ENCODE results near the gene CYP4V2. TPM values are rescaled to one million over a fixed set of nuclear protein-coding genes. Genes with fewer than 3 reads are reported as not detected.

Gene CYP4V2
- total RNA-seq, 2 donors from 2014 or later, result 1.9 to 8.2 TPM

DNA sequence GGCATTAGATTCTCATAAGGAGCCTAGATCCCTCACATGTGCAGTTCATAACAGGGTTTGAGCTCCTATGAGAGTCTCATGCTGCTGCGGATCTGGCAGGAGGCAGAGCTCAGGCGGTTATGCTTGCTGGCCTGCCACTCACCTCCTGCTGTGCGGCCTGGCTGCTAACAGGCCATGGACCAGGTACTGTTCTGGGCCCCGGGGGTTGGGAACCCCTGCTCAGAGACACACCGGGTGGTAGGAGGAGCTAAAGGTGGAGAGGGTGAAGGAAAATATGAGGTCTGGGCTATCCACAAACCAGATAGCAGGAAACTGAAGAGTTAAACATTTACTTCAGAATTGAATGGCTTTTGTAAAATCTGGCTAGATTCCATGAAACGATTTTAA lies 68.7 kb downstream of the CYP4V2 start:
- H3K36me3 Mint-ChIP-seq (ENCODE audit: low read depth), result no peaks in the 10 kb centered on the region
- no peaks in the 10 kb centered on the region for H3K9me3 Mint-ChIP-seq
- H3K27ac Mint-ChIP-seq, result no peak overlapping the region
- ATAC-seq (replicated peaks), result no peak
- H3K4me3 Mint-ChIP-seq, result no peak overlapping the region
- peaks cover 9% of the 10 kb centered on the region for H3K27me3 Mint-ChIP-seq
- H3K4me1 Mint-ChIP-seq, result no peaks in the 10 kb centered on the region

Other genes with a start within 250 kb of the CYP4V2 start
- gene TLR3, start 122.4 kb upstream of the CYP4V2 start, total RNA-seq, result under 1 TPM in 1 of 2 donors, not detected in 1; 0.32 TPM
- 1 to 10 TPM in 1 of 2 donors, under 1 TPM in 1; 0.28 to 2.4 TPM for gene FAM149A, start 86.9 kb upstream of the CYP4V2 start, total RNA-seq
- gene KLKB1, start 35.9 kb downstream of the CYP4V2 start, total RNA-seq, result under 1 TPM in 1 of 2 donors, not detected in 1; 0.67 TPM
- gene F11, start 74.6 kb downstream of the CYP4V2 start, total RNA-seq, result not detected